ENCODE data around the gene SOD1.

DNA sequence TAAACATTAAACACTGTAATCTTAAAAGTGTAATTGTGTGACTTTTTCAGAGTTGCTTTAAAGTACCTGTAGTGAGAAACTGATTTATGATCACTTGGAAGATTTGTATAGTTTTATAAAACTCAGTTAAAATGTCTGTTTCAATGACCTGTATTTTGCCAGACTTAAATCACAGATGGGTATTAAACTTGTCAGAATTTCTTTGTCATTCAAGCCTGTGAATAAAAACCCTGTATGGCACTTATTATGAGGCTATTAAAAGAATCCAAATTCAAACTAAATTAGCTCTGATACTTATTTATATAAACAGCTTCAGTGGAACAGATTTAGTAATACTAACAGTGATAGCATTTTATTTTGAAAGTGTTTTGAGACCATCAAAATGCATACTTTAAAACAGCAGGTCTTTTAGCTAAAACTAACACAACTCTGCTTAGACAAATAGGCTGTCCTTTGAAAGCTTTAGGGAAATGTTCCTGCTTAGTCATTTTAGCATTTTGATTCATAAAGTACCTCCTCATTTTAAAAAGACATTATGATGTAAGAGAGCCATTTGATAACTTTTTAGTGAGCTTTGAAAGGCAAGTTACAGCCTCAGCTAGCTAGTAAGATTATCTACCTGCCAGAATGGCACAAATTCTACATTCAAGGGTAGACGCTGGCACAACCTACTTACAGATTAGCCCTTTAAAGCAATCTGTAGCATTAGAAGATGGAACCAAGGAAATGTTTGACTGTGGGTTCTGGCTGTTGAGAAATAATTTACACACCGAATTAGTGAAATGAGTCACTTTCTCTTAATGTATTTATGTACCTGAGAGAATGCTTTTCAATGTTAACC is 9.4 kb downstream of the SOD1 start:
- no peak for TF ChIP-seq POLR2A (IDR thresholded peaks at IDR 0.05)
- TF ChIP-seq, protein P1, sequence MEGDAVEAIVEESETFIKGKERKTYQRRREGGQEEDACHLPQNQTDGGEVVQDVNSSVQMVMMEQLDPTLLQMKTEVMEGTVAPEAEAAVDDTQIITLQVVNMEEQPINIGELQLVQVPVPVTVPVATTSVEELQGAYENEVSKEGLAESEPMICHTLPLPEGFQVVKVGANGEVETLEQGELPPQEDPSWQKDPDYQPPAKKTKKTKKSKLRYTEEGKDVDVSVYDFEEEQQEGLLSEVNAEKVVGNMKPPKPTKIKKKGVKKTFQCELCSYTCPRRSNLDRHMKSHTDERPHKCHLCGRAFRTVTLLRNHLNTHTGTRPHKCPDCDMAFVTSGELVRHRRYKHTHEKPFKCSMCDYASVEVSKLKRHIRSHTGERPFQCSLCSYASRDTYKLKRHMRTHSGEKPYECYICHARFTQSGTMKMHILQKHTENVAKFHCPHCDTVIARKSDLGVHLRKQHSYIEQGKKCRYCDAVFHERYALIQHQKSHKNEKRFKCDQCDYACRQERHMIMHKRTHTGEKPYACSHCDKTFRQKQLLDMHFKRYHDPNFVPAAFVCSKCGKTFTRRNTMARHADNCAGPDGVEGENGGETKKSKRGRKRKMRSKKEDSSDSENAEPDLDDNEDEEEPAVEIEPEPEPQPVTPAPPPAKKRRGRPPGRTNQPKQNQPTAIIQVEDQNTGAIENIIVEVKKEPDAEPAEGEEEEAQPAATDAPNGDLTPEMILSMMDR (IDR thresholded peaks at IDR 0.05), result no peak
